Measurements from ENCODE around the gene CERCAM. TPM values are rescaled to one million over a fixed set of nuclear protein-coding genes. Genes with fewer than 3 reads are reported as not detected.
"Not testable (repeated sequence)": the region's sequence is repeated elsewhere in the genome, so short reads cannot be mapped to it uniquely, and the experiment has no call there.

CERCAM gene
- total RNA-seq, 1 donor from 2014 or later = 105 TPM

GRCh38 chr9:128435611-128436010, 15.0 kb downstream of the CERCAM start:
- no peak for TF ChIP-seq CTCF (IDR thresholded peaks at IDR 0.05; ENCODE audit: insufficient read depth, low read length, poor library complexity, severe bottlenecking)
- no peaks in the 10 kb centered on the region for H3K36me3 ChIP-seq (ENCODE audit: control insufficient read depth, insufficient read depth, low read length)
- DNase-seq (ENCODE audit: low read depth) = no peak
- no peak overlapping the region for H3K4me3 ChIP-seq (ENCODE audit: low read depth, low read length)
- no peaks in the 10 kb centered on the region for H3K27me3 ChIP-seq (ENCODE audit: control insufficient read depth, insufficient read depth, low read length)

DNA sequence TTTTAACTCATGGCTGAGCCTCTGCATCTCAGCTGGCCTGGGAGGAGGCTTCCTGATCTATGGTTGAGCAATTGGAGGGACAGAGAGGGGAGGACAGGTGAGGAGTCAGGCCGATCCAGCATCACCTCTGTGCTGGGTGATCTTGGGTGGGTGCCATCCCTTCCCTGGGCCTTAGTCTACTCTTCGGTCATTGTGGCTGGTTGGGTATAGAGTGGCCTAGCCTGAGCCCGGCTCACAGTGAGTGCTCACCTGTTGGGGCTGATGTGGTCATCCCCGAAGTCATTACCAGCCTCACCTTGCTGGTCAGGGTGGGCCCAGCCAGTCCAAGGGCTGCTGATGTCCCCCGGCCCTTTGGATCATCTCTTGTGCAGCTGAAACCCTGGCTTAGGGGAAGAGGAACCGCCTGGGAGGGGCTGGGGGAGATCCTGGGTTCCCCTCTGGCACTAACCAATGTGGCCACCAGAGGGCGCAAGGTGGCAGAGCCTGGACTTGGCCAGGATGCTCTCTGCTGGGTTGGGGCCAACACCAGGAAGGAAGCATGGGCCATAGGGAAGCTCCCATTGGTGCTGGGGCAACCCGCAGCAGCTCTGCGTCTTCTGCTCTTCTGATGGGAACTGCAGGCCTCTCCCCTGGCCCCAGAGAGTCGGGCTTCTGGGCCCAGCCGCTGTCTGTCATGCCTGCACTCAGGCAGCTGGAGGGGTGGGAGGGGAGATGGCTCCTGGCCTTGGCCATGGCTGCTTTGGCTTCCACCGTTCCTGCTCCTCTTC, 17.9 kb downstream of the CERCAM start:
- no peaks in the 10 kb centered on the region for H3K27me3 ChIP-seq (ENCODE audit: control insufficient read depth, insufficient read depth, low read length)
- DNase-seq (ENCODE audit: low read depth) = no peak
- no peak overlapping the region for H3K4me3 ChIP-seq (ENCODE audit: low read depth, low read length)
- peak; percentile 96 for TF ChIP-seq CTCF (IDR thresholded peaks at IDR 0.05; ENCODE audit: insufficient read depth, low read length, poor library complexity, severe bottlenecking)
- no peaks in the 10 kb centered on the region for H3K36me3 ChIP-seq (ENCODE audit: control insufficient read depth, insufficient read depth, low read length)

DNA sequence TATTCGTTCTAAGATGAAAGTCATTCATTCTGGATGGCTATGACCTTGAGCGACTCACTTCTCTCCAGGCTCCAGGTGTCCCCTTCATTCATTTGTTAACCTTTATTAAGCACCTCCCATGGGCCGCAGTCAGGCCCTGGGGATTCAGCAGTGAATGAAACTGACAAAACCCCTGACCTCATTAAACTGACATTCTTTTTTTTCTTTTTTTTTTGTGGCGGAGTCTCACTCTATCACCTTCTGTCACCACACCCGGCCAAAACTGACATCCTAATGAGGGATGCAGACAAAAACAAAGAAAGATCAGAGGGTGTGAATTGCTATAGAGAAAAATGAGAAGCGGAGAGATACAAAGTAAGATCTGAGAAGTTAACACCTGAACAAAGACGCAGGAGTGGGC, 18.6 kb downstream of the CERCAM start:
- no peak for TF ChIP-seq CTCF (IDR thresholded peaks at IDR 0.05; ENCODE audit: insufficient read depth, low read length, poor library complexity, severe bottlenecking)
- Histone ChIP-seq H3K36me3 (ENCODE audit: control insufficient read depth, insufficient read depth, low read length) (no peaks in the 10 kb centered on the region), H3K27me3 (ENCODE audit: control insufficient read depth, insufficient read depth, low read length) (no peaks in the 10 kb centered on the region), H3K4me3 (ENCODE audit: low read depth, low read length) (no peak overlapping the region)
- DNase-seq (ENCODE audit: low read depth) = no peak

GRCh38 chr9:128442150-128442549, 21.5 kb downstream of the CERCAM start:
- Histone ChIP-seq H3K36me3 (ENCODE audit: control insufficient read depth, insufficient read depth, low read length) (no peaks in the 10 kb centered on the region), H3K27me3 (ENCODE audit: control insufficient read depth, insufficient read depth, low read length) (no peaks in the 10 kb centered on the region), H3K4me3 (ENCODE audit: low read depth, low read length) (no peak overlapping the region)
- TF ChIP-seq CTCF (IDR thresholded peaks at IDR 0.05; ENCODE audit: insufficient read depth, low read length, poor library complexity, severe bottlenecking) = no peak
- no peak for DNase-seq (ENCODE audit: low read depth)

GRCh38 chr9:128446505-128446904, 25.8 kb downstream of the CERCAM start:
- H3K4me3 ChIP-seq (ENCODE audit: low read depth, low read length); H3K27me3 ChIP-seq (ENCODE audit: control insufficient read depth, insufficient read depth, low read length); DNase-seq (ENCODE audit: low read depth); H3K36me3 ChIP-seq (ENCODE audit: control insufficient read depth, insufficient read depth, low read length): not testable (repeated sequence)

- DNase-seq (ENCODE audit: low read depth) = no peak
- no peak for TF ChIP-seq CTCF (IDR thresholded peaks at IDR 0.05; ENCODE audit: insufficient read depth, low read length, poor library complexity, severe bottlenecking)
- Histone ChIP-seq H3K4me3 (ENCODE audit: low read depth, low read length) (no peak overlapping the region), H3K27me3 (ENCODE audit: control insufficient read depth, insufficient read depth, low read length) (no peaks in the 10 kb centered on the region), H3K36me3 (ENCODE audit: control insufficient read depth, insufficient read depth, low read length) (no peaks in the 10 kb centered on the region)
Observed at GRCh38 chr9:128448746-128449145, 28.1 kb downstream of the CERCAM start.

All from kidney epithelial cell (primary cell).